C4-2B (cell line): ENCODE results near the gene DARS2.

Experiments used
- CTCF ChIP-seq: fragments of 450-650 bp; conservative IDR thresholded peaks from 2 replicates; pipeline ENCODE4 v1.5.1; 2017; ENCODE audit warnings: mild to moderate bottlenecking
- ZFX ChIP-seq: fragments of 450-650 bp; IDR thresholded peaks from 2 replicates; pipeline ENCODE4 v1.6.1; 2017

DNA sequence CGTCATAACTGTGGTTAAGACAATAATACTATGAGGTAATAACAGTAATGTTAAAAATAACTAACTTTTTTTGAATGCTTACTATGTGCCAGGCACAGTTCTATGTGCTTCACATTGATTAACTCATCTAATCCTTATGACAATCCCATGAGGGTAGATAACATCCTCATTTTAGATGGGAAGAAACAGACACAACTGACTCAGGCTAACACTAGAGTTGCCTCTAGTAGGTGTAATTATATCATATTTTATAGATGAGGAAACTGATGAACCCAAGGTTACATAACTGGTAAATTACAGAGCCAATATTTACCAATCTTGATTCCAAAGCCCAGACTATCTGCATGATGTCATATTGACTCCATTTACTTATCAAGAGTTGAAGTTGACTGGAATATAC is 69.1 kb downstream of the DARS2 start:
- TF ChIP-seq CTCF (no peak), ZFX (no peak)
